Small intestine (tissue), 16 donors: ENCODE results near the gene NDUFB3. TPM values are rescaled to one million over a fixed set of nuclear protein-coding genes. Genes with fewer than 3 reads are reported as not detected.
"Not testable (repeated sequence)": the region's sequence is repeated elsewhere in the genome, so short reads cannot be mapped to it uniquely, and the experiment has no call there.

Experiments
- DNase-seq, 2 donors: peaks; one replicate each; pipeline versions ENCODE4 v3.0.0 to v3.0.0-alpha.2; 2013
- FAIRE-seq: peaks from 2 replicates; lab custom pipeline; 2012; peaks lifted over from hg19 to GRCh38; lab: Jason Lieb, UNC
- H3K27ac ChIP-seq, 3 donors: one replicate each; pipeline ENCODE4 v1.5.1; 2013; ENCODE audit warnings: low read length in 2 of 3, mild to moderate bottlenecking in 2 of 3, control low read depth in 1 of 3, inconsistent platforms in 1 of 3, low read depth in 1 of 3, moderate library complexity in 1 of 3
- H3K27me3 ChIP-seq, 3 donors: one replicate each; pipeline ENCODE4 v1.6.1; 2013; ENCODE audit warnings: low read length in 3 of 3, inconsistent platforms in 1 of 3; ENCODE audit not compliant: control insufficient read depth in 3 of 3, insufficient read depth in 3 of 3
- H3K36me3 ChIP-seq, 3 donors: one replicate each; pipeline ENCODE4 v1.6.1; 2013; ENCODE audit warnings: low read length in 3 of 3, inconsistent platforms in 1 of 3, low read depth in 1 of 3, mild to moderate bottlenecking in 1 of 3, moderate library complexity in 1 of 3; ENCODE audit not compliant: control insufficient read depth in 3 of 3, insufficient read depth in 2 of 3
- H3K4me1 ChIP-seq, 3 donors: one replicate each; pipeline ENCODE4 v1.6.1; 2013; ENCODE audit warnings: low read length in 2 of 3, inconsistent platforms in 1 of 3, low read depth in 1 of 3, mild to moderate bottlenecking in 1 of 3, moderate library complexity in 1 of 3; ENCODE audit not compliant: control insufficient read depth in 3 of 3, insufficient read depth in 2 of 3
- H3K4me3 ChIP-seq, 3 donors: one replicate each; pipeline ENCODE4 v1.5.1; 2013; ENCODE audit warnings: low read length in 3 of 3, control low read depth in 1 of 3, inconsistent platforms in 1 of 3, low read depth in 1 of 3, mild to moderate bottlenecking in 1 of 3, moderate library complexity in 1 of 3
- H3K9me3 ChIP-seq, 2 donors: one replicate each; pipeline ENCODE4 v1.6.1; 2013; ENCODE audit warnings: low read depth in 1 of 2, low read length in 1 of 2; ENCODE audit not compliant: control insufficient read depth in 2 of 2, insufficient read depth in 1 of 2
- WGBS, 3 donors: extraction: QIAGEN DNeasy Blood & Tissue Kit; methylation state at CpG; one replicate each; pipeline ENCODE4 v1.1.7; 2013; 5-methylcytosine and 5-hydroxymethylcytosine counted together
- long read RNA-seq, 10 donors: transcript quantifications; one replicate each; lab custom pipeline, GENCODE V29; 2026
- polyA plus RNA-seq, 4 donors: library from polyadenylated mRNA; stranded (reverse) in 3 of 4; unstranded in 1 of 4; fragments of 200-250 nt in 3 of 4; fragments of 120-200 nt in 1 of 4; gene quantifications; one replicate each; pipeline versions ENCODE4 v1.2.1 to v1.2.3, GENCODE V29; 2013
- donor health status: healthy with polysubstance abuse.
- donor health status: control.
- donor health status: control.
- donor health status: Bipolar disorder and iron deficiency.
- donor health status: healthy.

The NDUFB3 gene
- polyA plus RNA-seq: 100 to 1,000 TPM in 3 of 4 donors, 10 to 100 TPM in 1; 81.3 to 174 (median 135) TPM
- long read RNA-seq, donor 1: 0 reads
- long read RNA-seq, donor 2, transcript NDUFB3-201 (3 exons, 755 nt): major isoform, 62 of 126 reads
- long read RNA-seq, donor 2, partial matches to known transcripts: 62 of 126 reads
- long read RNA-seq, donor 2, other reads (novel, unspliced or antisense): 0 of 126 reads
- long read RNA-seq, donor 3, transcript NDUFB3-201 (3 exons, 755 nt): major isoform, 79 of 215 reads
- long read RNA-seq, donor 3, partial matches to known transcripts: 136 of 215 reads
- long read RNA-seq, donor 3, other reads (novel, unspliced or antisense): 0 of 215 reads
- long read RNA-seq, donor 4, partial matches to known transcripts: 0 of 2 reads
- long read RNA-seq, donor 4, other reads (novel, unspliced or antisense): 0 of 2 reads
- long read RNA-seq, donor 5, transcript NDUFB3-201 (3 exons, 755 nt): major isoform, 27 of 56 reads
- long read RNA-seq, donor 5, partial matches to known transcripts: 29 of 56 reads
- long read RNA-seq, donor 5, other reads (novel, unspliced or antisense): 0 of 56 reads
- long read RNA-seq, donor 6, transcript NDUFB3-201 (3 exons, 755 nt): major isoform, 73 of 165 reads
- long read RNA-seq, donor 6, partial matches to known transcripts: 91 of 165 reads
- long read RNA-seq, donor 6, other reads (novel, unspliced or antisense): 0 of 165 reads
- long read RNA-seq, donor 7: 0 reads
- long read RNA-seq, donor 8, transcript NDUFB3-201 (3 exons, 755 nt): major isoform, 9 of 20 reads
- long read RNA-seq, donor 8, partial matches to known transcripts: 11 of 20 reads
- long read RNA-seq, donor 8, other reads (novel, unspliced or antisense): 0 of 20 reads
- long read RNA-seq, donor 9, transcript NDUFB3-201 (3 exons, 755 nt): major isoform, 25 of 25 reads
- long read RNA-seq, donor 9, partial matches to known transcripts: 0 of 25 reads
- long read RNA-seq, donor 9, other reads (novel, unspliced or antisense): 0 of 25 reads
- long read RNA-seq, donor 10, transcript NDUFB3-201 (3 exons, 755 nt): major isoform, 116 of 251 reads
- long read RNA-seq, donor 10, partial matches to known transcripts: 134 of 251 reads
- long read RNA-seq, donor 10, other reads (novel, unspliced or antisense): 0 of 251 reads

DNA sequence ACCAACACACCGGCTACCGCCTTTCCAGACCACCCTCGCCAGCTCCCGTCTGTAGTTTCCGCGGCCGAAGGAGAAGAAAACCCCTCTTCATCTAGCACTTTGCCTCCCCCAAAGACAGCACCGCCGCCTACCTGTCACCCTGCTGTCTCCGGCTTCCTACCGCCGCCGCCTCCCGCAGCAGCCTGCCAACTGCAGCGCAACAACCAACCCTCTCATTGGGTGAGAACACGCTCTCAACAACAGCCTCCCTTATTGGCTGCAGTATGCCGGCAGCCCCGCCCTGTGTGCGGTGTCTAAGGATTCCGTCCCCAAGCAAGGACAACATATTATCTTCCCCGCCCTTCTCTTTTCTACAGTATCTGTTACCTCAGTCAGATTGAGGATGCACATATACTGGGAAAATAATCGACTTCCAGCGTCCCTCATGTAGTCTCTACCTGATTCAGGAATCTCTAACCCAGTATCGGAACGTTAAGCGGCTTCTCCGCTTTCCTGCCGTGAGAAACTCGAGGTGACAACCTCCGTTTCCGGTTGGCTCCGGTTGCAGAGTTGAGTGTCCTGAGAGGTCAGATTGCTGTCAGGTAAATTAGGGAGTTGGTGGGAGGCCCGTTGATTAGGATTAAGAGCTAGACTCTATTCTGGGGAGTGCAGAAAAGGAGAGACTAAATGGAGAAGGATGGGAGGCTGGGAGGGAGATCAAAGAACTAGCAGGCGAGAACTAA, at the start of gene NDUFB3, which contains the start of gene HYCC2:
Gene NDUFB3, plus strand, starts transcription at position 523 of the 722 bp plus-strand sequence. CDS start 6,882 bp downstream, outside the sequence.
Gene HYCC2, minus strand, starts transcription at position 193 of the 722 bp plus-strand sequence. CDS start 47,662 bp downstream, outside the sequence.
- 0% methylated on average over 27 to 34 of the region's 34 CpGs for WGBS, 3 donors
- Histone ChIP-seq H3K9me3 (no peaks in the 10 kb centered on the region), H3K4me3 (peak within 1 kb of the TSS; percentile 72 to 91 (median 77)), H3K27ac (peak within 1 kb of the TSS; percentile 72 to 93 (median 83)), H3K4me1 (peaks cover 1 to 3% (median 2%) of the 10 kb centered on the region in 3 donors), H3K27me3 (no peaks in the 10 kb centered on the region), H3K36me3 (no peaks in the 10 kb centered on the region)
- peak; percentile 97 to 98 for DNase-seq
- FAIRE-seq: no peak

DNA sequence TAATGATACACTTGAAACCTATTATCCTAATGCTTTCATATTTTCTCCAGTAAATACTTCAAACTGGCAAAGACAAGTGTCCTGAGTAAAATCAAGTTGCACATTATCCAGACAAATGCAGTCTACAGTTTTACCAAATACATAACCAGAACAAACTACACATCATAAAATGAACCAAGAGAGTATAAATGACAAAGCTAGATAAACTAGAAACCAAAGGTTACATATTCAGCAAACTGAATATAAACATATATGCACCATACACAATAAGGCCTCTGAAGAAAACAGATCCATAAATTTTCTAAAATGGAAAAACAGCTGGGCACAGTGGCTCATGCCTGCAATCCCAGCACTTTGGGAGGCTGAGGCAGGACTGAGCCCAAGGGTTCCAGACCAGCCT, 47.3 kb upstream of the NDUFB3 start:
- Histone ChIP-seq H3K36me3 (peaks cover 0 to 10% (median 0%) of the 10 kb centered on the region in 3 donors), H3K27me3 (no peaks in the 10 kb centered on the region), H3K4me3 (no peak overlapping the region), H3K9me3 (peaks cover 0 to 1% of the 10 kb centered on the region in 2 donors), H3K4me1 (peaks cover 0 to 10% (median 0%) of the 10 kb centered on the region in 3 donors), H3K27ac (no peak overlapping the region)
- no peak for FAIRE-seq
- peak in 1 of 2 donors; percentile 14 for DNase-seq

DNA sequence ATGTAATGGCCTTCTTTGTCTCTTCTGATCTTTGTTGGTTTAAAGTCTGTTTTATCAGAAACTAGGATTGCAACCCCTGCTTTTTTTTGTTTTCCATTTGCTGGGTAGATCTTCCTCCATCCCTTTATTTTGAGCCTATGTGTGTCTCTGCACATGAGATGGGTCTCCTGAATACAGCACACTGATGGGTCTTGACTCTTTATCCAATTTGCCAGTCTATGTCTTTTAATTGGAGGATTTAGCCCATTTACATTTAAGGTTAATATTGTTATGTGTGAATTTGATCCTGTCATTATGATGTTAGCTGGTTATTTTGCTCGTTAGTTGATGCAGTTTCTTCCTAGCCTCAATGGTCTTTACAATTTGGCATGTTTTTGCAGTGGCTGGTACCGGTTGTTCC, 37.4 kb upstream of the NDUFB3 start:
- H3K36me3 ChIP-seq, H3K9me3 ChIP-seq, H3K4me1 ChIP-seq, DNase-seq, FAIRE-seq, H3K4me3 ChIP-seq, H3K27me3 ChIP-seq, H3K27ac ChIP-seq: not testable (repeated sequence)
- 80 to 100% (median 92%) methylated on average over 1 of the region's 2 CpGs for WGBS, 3 donors

DNA sequence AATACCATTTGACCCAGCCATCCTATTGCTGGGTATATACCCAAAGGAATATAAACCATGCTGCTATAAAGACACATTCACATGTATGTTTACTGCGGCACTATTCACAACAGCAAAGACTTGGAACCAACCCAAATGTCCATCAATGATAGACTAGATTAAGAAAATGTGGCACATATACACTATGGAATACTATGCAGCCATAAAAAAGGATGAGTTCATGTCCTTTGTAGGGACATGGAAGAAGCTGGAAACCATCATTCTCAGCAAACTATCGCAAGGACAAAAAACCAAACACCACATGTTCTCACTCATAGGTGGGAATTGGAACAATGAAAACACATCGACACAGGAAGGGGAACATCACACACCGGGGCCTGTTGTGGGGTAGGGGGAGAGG, 33.4 kb upstream of the NDUFB3 start:
- not testable (repeated sequence) for H3K4me3 ChIP-seq, FAIRE-seq, H3K27me3 ChIP-seq, H3K36me3 ChIP-seq, H3K27ac ChIP-seq, DNase-seq, H3K4me1 ChIP-seq, H3K9me3 ChIP-seq
- WGBS, 3 donors: 95 to 99% (median 98%) methylated on average over 4 of the region's 4 CpGs

DNA sequence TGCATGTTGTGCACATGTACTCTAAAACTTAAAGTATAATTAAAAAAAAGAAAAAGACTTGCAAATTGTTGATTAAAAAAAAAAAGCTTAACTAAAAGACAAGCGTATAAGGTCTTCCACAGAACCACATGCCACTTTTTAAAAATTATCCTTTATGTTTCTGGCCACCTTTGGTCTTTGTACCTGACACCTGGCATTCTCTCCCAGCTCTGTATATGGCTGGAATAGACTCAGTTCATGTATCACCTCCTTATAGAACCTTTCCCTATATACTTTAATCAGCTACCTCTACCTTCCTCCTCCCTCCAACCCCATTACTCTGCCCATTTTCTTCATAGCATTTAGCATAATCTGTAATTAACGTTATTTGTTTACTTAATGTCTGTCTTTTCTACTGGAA, 32.9 kb upstream of the NDUFB3 start:
- Histone ChIP-seq H3K9me3 (no peaks in the 10 kb centered on the region), H3K4me1 (peaks cover 0 to 4% (median 0%) of the 10 kb centered on the region in 3 donors), H3K27me3 (no peaks in the 10 kb centered on the region), H3K27ac (no peak overlapping the region), H3K4me3 (no peak overlapping the region), H3K36me3 (peaks cover 0 to 3% (median 0%) of the 10 kb centered on the region in 3 donors)
- DNase-seq (peak; percentile 28 to 48), FAIRE-seq (no peak)
- WGBS, 3 donors: 67 to 85% (median 75%) methylated on average over 2 of the region's 2 CpGs

DNA sequence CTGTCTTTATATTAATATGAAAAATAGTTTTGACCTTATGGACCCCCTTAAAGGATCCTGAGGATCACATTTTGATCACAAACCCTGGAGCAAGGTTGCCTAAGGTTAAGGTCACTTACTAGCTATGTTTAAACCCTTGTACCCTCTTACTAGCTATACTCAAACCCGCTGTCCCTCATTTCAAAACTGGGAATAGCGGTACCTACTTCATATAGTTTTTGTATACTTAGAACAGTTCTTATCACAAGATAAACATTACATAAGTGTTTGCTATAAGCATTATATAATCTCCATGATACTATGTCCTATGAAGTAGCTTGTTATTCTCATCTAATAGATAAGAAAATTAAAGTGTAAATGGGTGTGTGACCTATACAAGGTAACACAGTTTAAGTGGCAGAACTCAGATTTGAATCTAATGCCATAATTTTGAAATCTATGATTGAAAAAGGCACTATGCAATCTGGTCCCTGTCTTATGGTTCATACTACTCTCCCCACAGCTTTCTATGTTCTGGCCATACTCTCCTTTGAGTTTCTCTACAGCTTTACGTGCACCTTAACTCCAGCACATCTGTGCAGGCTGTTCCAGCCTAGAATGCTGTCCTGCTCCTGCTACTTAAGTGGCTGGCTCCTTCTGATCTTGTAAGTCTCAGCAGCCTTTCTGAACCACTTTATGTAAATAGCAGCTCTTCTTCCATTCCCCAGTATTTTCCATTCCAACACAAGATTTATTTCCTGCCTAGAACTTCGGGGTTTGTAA, 30.8 kb upstream of the NDUFB3 start:
- 57 to 66% (median 58%) methylated on average over 4 of the region's 4 CpGs for WGBS, 3 donors
- peaks cover 0 to 5% (median 0%) of the 10 kb centered on the region in 3 donors for H3K36me3 ChIP-seq
- H3K27me3 ChIP-seq: no peaks in the 10 kb centered on the region
- no peak overlapping the region for H3K4me3 ChIP-seq
- no peaks in the 10 kb centered on the region for H3K9me3 ChIP-seq
- peak in 1 of 2 donors; percentile 16 for DNase-seq
- no peak overlapping the region for H3K27ac ChIP-seq
- FAIRE-seq: no peak
- H3K4me1 ChIP-seq: peaks cover 0 to 4% (median 0%) of the 10 kb centered on the region in 3 donors

DNA sequence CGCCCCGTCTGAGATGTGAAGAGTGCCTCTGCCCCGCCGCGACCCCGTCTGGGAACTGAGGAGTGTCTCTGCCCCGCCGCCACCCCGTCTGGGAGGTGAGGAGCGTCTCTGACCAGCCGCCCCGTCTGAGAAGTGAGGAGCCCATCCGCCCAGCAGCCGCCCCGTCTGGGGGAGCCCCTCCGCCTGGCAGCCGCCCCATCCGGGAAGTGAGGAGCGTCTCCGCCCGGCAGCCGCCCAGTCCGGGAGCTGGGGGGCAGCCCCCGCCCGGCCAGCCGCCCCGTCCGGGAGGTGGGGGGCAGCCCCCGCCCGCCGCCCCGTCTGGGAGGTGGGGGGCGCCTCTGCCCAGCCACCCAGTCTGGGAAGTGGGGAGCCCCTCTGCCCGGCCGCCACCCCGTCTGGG, 29.4 kb upstream of the NDUFB3 start:
- not testable (repeated sequence) for H3K9me3 ChIP-seq, H3K27ac ChIP-seq, FAIRE-seq, H3K27me3 ChIP-seq, H3K36me3 ChIP-seq, H3K4me3 ChIP-seq, DNase-seq, H3K4me1 ChIP-seq
- 95 to 100% (median 99%) methylated on average over 20 to 36 of the region's 36 CpGs for WGBS, 3 donors
